Stimulated activated CD4-positive, alpha-beta T cell treated with anti-CD3 and anti-CD28 coated beads, Interleukin-15, amount 100 ng/mL, for 24 hours (primary cell): ENCODE measurements around the gene ZNF616.
"Not testable (repeated sequence)": the region's sequence is repeated elsewhere in the genome, so short reads cannot be mapped to it uniquely, and the experiment has no call there.

Experiments
- DNase-seq: peaks from one replicate; pipeline ENCODE4 v3.0.0-alpha.2; 2020

ZNF616 gene

DNA sequence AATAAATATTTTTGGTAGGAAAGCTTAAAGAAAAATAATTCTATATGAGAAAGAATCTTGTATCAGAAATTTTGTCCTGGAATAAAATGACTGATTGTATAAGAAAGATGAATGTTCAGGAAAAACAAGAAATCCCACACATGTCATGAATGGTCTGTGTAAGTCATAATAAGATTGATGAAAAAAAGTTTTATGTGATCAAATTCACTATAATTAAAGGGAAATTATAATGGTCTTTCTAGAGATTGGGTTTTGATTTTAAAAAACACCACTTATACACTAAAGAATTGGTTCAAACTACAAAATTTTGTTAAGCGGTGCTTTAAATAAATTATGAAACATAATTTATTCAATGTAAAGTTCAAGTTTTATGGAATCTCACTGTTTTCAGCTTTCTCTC is 37.0 kb downstream of the ZNF616 start:
- no peak for DNase-seq

DNA sequence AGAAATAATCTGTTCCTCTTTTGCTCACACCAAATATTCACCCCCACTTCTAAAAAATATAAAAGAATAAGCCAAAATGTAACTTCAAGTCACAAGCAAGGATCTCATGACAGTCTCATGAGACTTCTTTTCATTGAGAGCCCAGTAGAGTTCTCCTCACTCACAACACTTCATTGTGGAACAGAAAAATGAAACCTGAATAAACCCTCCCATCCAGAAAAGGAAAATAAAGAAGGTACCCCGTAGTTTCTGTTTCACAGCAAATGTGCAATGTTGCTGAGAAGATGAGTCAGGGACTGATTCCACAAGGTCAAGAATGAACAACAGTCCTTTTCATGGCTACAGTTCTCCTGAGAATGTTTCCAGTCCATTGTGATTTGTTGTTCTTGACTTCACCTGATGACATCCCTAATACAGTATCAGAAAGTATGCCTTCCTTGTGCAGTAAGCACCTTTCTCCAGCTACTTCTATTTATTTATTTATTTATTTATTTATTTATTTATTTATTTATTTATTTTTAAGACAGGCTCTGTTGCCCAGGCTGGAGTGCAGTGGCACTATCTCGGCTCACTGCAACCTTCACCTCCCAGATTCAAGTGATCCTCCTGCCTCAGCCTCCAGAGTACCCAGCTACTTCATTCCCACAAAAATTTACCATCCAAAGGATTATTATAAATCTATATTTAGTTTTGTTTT is 37.7 kb downstream of the ZNF616 start:
- DNase-seq, result no peak

DNA sequence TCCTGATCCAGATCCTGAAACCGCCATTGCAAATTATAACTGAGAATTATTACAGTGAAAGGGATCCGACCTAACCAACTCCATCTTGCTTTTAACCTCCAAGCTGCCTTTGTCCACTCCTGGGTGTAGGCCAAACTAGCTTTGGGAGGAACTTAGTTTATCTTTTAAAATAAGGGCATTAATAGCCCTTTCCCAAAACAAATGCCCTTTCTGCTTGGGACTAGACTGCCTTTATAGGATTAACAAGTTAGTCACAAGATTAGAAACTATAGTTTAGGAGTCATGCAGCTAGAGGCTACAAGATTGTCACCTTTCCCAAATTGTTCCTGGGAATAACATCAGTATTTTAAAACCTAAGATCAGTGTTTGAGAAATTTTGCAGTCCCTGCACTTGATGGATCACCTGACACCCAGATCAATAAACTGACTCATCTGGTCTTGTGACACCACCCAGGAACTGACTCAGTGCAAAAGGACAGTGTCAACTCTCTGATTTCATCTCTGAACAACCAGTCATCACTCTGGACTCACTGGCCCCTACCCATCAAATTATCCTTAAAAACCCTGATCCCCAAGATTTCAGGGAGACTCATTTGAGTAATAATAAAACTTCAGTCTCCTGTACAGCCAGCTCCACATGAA is 40.1 kb downstream of the ZNF616 start:
- DNase-seq, result no peak

- DNase-seq, result not testable (repeated sequence)
Measured at GRCh38 chr19:52096416-52096815, 43.3 kb downstream of the ZNF616 start.

DNA sequence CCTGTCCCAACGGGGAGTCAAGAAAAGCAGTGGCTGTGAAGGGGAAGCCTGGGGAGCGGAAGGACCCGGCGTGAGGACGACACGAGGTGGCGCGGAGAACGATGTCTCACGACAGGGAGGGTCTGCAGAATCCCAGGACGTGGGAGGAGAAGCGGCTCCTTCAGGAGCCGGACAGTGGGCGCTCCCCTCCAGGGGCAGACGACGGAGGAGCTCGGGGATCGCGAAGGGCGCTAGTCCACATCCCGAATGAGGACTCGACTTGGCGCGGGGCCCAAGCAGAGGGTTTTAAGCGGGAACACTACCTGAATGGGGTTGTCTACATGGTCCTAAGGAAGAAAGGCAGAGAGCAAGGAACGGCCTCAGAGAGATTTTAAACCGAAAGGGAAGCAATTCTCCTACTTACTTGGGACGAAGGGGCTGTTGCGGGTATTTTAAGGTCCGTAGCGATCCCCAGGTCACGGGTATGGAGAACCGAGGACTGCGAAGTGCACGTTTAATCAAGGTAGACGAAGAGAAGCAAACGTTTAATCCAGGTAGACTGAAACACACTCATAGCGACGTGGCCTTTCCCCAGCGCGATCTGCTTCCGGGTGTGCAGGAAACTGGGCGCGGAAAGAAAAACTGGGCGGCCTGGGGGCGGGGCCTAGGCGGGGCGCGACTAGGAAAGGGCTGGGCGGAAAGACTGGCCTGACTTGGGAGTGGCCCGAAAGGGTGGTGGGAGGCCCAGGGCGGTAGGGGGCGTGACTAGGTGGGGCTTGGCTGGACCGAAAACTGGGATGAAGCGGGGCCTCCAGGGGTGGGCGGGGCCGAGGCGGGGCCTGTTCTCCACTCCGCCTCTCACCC is 44.3 kb downstream of the ZNF616 start, which contains the start of gene ZNF841:
ZNF841 (minus strand) TSS at position 594 of the 843 bp plus-strand sequence. CDS start 10,964 bp downstream, outside the sequence.
- DNase-seq, result peak; percentile 90

DNA sequence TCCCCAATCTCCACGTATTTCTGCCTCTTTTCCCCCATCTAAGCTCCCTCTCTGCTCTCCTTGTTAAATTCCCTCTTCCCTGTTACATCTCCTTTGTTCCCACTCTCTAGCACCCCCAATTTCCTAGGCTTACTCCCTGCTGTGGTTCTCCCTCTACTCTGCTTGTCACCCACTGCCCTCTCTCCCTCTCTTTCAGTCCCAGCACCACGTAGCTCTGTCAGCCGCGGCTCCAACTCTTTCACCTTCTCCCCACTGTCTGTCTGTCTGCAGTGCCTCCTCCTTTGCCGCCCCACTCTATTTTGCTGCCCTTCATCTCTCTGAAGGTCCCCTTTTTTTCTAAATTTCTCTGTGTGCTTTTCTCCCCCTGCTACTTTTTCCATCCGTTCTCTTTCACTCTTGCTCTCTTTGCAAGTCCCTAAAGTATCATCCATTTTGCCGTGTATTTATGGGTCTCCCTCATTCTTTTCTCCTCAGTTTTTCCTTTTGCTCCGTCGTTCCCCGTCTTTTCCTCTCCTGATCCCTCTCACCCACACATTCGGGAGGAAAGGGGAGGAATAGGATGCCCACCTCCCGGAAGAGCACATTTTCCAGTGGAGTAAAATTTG is 45.1 kb downstream of the ZNF616 start:
- DNase-seq, result peak; percentile 2

DNA sequence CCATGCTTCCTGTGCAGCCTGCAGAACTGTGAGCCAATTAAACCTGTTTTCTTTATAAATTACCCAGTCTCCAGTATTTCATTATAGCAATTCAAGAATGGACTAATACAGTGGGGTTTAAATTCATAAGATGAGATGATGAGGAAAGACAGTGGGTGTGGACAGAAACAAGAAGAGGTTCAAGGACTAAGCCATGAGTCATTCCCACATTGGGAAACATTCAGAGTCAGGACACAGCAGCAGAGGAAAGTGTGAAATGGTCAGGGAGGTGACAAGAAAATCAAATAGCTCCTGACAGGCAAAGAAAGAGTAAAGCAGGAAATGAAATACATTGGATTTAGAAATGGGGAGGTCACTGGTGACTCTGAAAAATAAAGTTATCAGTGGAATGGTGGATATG is 53.3 kb downstream of the ZNF616 start:
- no peak for DNase-seq

DNA sequence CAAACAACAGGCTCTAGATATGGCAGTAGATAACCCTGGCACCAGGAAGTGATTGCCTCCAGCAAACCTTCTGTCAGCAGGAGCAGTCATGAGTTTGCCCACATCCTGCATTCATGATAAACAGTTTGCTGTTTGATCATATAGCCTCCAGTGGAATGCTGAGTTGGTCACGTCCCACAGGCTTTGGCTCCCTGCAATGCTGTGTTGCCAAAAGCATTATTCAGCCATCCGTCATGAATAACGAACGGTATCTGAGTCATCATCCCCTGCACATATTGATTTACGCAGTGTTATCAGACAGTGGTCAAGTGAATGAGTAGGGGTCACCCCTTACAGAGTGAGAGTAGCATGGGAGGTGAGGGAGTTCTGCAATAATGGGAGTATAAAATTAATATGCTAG is 69.2 kb downstream of the ZNF616 start:
- no peak for DNase-seq

DNA sequence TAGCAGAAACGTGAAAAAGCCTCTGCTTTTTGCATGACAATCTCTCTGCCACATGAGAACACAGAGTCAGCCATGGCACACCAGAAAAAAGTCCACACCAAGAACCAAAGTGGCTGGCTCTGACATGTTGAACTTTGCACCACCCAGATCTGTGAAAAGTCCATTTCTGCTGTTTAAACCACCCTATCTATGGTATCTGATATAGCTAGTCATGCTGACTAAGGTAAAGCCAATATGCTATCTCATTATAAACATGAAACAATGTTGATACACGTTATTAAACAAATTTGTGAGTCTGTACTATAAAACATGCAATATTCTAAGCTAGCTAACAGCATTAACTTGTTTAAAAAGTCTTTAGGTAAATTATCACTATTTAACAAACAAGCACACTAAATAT is 70.1 kb downstream of the ZNF616 start:
- DNase-seq, result no peak

DNA sequence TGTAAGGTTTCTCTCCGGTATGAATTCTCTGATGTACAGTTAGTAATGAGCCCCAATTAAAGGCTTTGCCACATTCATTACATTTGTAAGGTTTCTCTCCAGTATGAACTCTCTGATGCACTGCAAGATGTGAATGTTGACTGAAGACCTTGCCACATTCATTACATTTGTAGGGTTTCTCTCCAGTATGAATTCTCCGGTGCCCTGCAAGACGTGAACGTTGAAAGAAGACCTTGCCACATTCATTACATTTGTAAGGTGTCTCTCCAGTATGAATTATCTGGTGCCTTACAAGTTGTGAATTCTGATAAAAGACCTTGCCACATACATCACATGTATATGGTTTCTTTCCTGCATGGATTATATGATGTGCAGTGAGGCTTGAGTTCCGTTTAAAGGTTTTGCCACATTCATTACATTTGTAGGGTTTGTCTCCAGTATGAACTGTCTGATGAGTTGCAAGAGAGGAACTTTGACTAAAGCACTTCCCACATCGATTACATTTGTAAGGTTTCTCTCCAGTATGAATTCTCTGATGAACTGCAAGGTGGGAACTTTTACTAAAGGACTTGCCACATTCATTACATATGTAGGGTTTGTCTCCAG is 73.4 kb downstream of the ZNF616 start:
- DNase-seq, result no peak

DNA sequence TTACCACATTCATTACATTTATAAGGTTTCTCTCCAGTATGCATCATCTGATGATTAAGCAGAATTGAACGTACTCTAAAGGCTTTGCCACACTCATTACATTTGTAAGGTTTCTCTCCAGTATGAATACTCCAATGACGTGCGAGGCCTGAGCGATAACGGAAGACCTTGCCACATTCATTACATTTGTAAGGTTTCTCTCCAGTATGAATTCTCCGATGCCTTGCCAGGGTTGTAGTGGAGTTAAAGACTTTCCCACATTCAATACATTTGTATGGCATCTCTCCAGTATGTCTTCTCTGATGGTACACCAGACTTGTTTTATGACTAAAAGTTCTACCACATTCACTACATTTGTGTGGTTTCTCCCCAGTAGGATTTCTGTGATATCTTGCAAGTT is 74.3 kb downstream of the ZNF616 start:
- no peak for DNase-seq
